Measurements from ENCODE around the gene RNMT.
A peak's percentile ranks its signal among the peaks of the same experiment; 100 is the strongest.

The RNMT gene

DNA sequence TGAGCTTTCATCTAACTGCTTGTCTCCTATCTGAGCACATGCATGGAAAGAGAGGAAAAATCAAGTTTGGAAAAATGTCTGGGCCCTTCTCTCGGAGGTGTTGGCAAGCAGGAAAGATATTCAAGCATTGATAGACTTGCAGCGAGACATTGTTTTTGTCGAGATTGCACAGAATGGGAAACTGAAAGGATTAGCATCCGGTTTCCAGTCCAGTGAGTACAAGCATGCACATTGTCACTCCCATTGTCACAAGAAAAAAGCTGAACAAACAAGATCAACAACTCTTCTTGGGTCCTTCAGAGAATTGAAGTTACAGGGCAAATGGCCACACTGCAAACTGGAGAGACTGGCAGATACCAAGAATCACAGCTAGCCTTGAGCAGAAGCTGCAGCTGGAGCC is 77.8 kb downstream of the RNMT start:
- no peak for TF ChIP-seq JUND (IDR thresholded peaks at IDR 0.05; ENCODE audit: low read depth)
- in situ Hi-C loops (cut with HindIII; ENCODE audit: low pct_unique_long_range_greater_than_20kb, low sequenced_read_pairs): no loop called here
- peak in 1 of 2 experiments; percentile 22 for DNase-seq (ENCODE audit: low read depth in 1 of 2, low spot score in 1 of 2)

DNA sequence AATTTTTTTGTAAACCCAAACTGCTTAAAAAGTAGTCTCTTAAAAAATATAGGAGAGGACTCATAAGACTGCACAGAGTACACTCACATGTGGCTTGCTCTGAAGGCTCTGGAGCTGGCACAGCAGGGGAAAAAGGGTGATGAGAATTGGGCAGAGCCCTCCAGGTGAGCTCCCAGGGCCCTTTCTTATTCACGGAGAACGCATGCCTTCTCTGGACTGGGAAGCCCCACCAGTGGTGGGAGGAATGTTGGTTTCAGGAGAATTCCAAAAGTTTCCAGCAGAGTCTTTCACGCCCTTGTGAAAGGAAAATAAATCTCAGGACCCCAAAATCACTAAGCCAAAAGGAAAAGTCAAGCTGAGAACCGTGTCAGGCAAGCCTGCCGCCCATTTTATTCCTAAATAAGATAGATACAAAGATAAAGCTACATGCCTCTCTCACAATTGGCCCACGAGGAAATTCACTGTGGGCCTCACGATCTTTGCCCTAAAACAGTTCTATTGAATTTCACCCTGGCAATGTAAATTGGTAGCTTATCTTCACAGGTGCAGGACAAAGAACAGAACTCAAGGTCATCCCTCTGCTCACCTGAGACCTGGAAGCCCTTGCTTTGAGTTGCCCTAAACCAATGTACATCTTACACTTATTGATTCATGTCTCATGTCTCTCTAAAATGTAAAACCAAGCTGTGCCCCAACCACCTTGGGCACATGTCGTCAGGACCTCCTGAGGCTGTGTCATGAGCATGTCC is 82.0 kb downstream of the RNMT start:
- in situ Hi-C loops (cut with HindIII; ENCODE audit: low pct_unique_long_range_greater_than_20kb, low sequenced_read_pairs): no loop called here
- TF ChIP-seq JUND (IDR thresholded peaks at IDR 0.05; ENCODE audit: low read depth): no peak
- no peak for DNase-seq (ENCODE audit: low read depth in 1 of 2, low spot score in 1 of 2)

DNA sequence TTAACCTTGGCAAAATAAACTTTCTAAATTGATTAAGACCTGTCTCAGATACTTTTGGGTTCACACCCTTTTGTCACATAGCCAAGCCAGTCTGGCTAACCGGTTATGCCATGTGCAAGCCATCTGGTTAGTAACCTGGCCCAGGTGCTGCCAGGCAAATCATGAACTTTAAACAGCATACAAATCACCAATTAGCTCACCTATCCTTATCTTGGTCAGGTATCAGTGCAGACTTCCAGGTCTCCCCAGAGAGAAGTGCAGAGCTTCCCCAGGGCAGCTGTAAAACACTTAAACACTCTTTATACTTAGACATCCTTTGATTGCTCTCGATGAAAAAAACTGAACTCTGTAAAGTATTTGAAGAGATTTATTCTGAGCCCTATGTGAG is 82.6 kb downstream of the RNMT start:
- in situ Hi-C loops (cut with HindIII; ENCODE audit: low pct_unique_long_range_greater_than_20kb, low sequenced_read_pairs): no loop called here
- peak in 1 of 2 experiments; percentile 44 for DNase-seq (ENCODE audit: low read depth in 1 of 2, low spot score in 1 of 2)
- TF ChIP-seq JUND (IDR thresholded peaks at IDR 0.05; ENCODE audit: low read depth): no peak

DNA sequence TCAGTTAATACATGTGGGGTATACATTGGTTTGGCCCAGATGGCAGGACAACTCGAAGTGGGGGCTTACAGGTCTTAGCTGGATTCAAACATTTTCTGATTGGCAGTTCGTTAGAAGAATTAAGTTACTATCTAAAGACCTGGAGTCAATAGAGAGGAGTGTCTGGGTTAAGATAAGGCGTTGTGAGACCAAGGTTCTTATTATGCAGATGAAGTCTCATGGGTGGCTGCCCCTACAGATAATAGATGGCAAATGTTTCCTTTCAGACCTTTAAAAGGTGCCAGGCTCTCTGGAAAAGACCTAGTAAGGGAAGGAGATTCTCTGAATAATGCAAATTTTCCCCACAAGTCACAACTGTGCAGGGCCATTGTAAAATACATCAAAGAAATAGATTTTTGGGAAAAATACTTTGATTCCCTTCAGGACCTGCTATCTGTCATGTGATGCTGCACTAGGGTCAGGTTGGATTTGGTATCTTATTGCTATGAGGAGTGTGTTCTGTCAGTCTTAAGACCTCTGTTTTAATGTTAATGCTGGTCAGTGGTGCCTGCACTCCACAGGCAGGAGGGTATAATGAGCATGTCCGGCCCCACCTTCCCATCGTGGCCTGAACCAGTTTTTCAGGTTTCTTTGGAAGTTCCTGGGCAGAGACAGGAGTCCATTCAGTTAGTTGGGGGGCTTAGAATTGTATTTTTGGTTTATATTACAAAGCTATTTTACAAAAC is 83.2 kb downstream of the RNMT start:
- in situ Hi-C loops (cut with HindIII; ENCODE audit: low pct_unique_long_range_greater_than_20kb, low sequenced_read_pairs): no loop called here
- no peak for TF ChIP-seq JUND (IDR thresholded peaks at IDR 0.05; ENCODE audit: low read depth)
- DNase-seq (ENCODE audit: low read depth in 1 of 2, low spot score in 1 of 2): peak in 1 of 2 experiments; percentile 39

GRCh38 chr18:13810950-13811485 is 84.5 kb downstream of the RNMT start:
- TF ChIP-seq JUND (IDR thresholded peaks at IDR 0.05; ENCODE audit: low read depth): no peak
- in situ Hi-C loops (cut with HindIII; ENCODE audit: low pct_unique_long_range_greater_than_20kb, low sequenced_read_pairs): no loop called here
- peak in 1 of 2 experiments; percentile 39 for DNase-seq (ENCODE audit: low read depth in 1 of 2, low spot score in 1 of 2)

- peak in 1 of 2 experiments; percentile 44 for DNase-seq (ENCODE audit: low read depth in 1 of 2, low spot score in 1 of 2)
- in situ Hi-C loops (cut with HindIII; ENCODE audit: low pct_unique_long_range_greater_than_20kb, low sequenced_read_pairs): no loop called here
- no peak for TF ChIP-seq JUND (IDR thresholded peaks at IDR 0.05; ENCODE audit: low read depth)
Observed at GRCh38 chr18:13811993-13812392, 85.5 kb downstream of the RNMT start.

DNA sequence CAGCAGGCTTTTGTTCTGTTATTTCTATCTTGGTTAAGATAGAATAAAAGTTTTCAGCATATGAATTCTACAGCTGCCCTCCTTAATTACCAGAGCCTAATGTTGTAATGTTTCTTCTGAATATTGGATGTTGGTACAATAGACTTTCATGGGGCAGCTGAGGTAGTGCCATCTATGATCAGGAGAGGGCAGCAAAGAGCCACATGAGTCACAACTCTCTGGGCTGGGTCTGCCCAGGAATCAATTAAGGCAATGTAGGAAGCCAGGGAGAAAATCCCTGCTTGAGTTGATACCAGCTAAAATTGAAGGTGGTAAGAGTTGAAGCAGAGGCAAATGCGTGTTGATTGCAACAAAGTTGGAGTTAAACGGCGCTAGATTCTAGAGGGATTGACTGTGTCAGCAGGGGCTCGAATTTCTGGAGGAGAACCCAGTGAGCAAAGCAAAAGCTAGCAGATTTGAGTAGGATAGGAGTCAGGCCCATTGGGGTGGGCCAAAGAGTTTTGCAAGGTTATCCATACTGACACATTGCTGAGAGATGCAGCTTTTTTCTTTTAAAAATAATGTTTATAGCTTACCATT is 86.9 kb downstream of the RNMT start:
- TF ChIP-seq JUND (IDR thresholded peaks at IDR 0.05; ENCODE audit: low read depth): no peak
- in situ Hi-C loops (cut with HindIII; ENCODE audit: low pct_unique_long_range_greater_than_20kb, low sequenced_read_pairs): no loop called here
- DNase-seq (ENCODE audit: low read depth in 1 of 2, low spot score in 1 of 2): peak; percentile 41 to 65
